Keratinocyte (primary cell): ENCODE data around the gene KIF1B. TPM values are rescaled to one million over a fixed set of nuclear protein-coding genes. Genes with fewer than 3 reads are reported as not detected.

Experiments
- DNase-seq: peaks from one replicate; pipeline ENCODE4 v3.0.0-alpha.2; 2011; ENCODE audit warnings: low read depth, missing footprints, low spot score
- FAIRE-seq: peaks from 2 replicates; lab custom pipeline; 2011; peaks lifted over from hg19 to GRCh38; lab: Jason Lieb, UNC
- H2AFZ ChIP-seq: 2 replicates; pipeline ENCODE4 v1.6.0; 2012; ENCODE audit warnings: low read length, control low read depth, inconsistent platforms; ENCODE audit not compliant: control insufficient read depth
- H3K27ac ChIP-seq: 2 replicates; pipeline ENCODE4 v1.5.1; 2011; ENCODE audit warnings: low read length; ENCODE audit not compliant: control insufficient read depth, insufficient read depth
- H3K27me3 ChIP-seq: 3 replicates; pipeline ENCODE4 v1.6.0; 2011; ENCODE audit warnings: low read length; ENCODE audit not compliant: control insufficient read depth, insufficient read depth; ENCODE audit errors: extremely low read depth
- H3K36me3 ChIP-seq, 2 experiments: 2 replicates in 1 of 2; 3 replicates in 1 of 2; pipeline ENCODE4 v1.5.1; 2011; ENCODE audit warnings: low read length in 2 of 2, mild to moderate bottlenecking in 1 of 2; ENCODE audit not compliant: control insufficient read depth in 2 of 2, insufficient read depth in 2 of 2; ENCODE audit errors: extremely low read depth in 1 of 2
- H3K4me1 ChIP-seq: 3 replicates; pipeline ENCODE4 v1.5.1; 2011; ENCODE audit warnings: low read length; ENCODE audit not compliant: control insufficient read depth, insufficient read depth; ENCODE audit errors: extremely low read depth
- H3K4me2 ChIP-seq: 3 replicates; pipeline ENCODE4 v1.6.0; 2011; ENCODE audit warnings: low read depth, low read length; ENCODE audit not compliant: control insufficient read depth, insufficient read depth; ENCODE audit errors: extremely low read depth
- H3K4me3 ChIP-seq, 3 experiments: fragments of 200-600 bp in 1 of 3; sonication (generic) in 1 of 3; 2 replicates in 2 of 3; 3 replicates in 1 of 3; pipeline ENCODE4 v1.5.1; 2011 to 2016; ENCODE audit warnings: low read length in 3 of 3, mild to moderate bottlenecking in 3 of 3, control low read depth in 2 of 3, inconsistent platforms in 1 of 3, low read depth in 1 of 3, mixed read lengths in 1 of 3, mixed run types in 1 of 3, moderate library complexity in 1 of 3; ENCODE audit not compliant: control insufficient read depth in 2 of 3, insufficient read depth in 2 of 3; ENCODE audit errors: extremely low read depth in 1 of 3
- H3K79me2 ChIP-seq: 2 replicates; pipeline ENCODE4 v1.6.0; 2012; ENCODE audit warnings: low read length; ENCODE audit not compliant: control insufficient read depth, insufficient read depth
- H3K9ac ChIP-seq: 3 replicates; pipeline ENCODE4 v1.6.0; 2011; ENCODE audit warnings: low read length; ENCODE audit not compliant: control insufficient read depth, insufficient read depth; ENCODE audit errors: extremely low read depth
- H3K9me1 ChIP-seq: 3 replicates; pipeline ENCODE4 v1.6.0; 2011; ENCODE audit warnings: low read length; ENCODE audit not compliant: control insufficient read depth, insufficient read depth; ENCODE audit errors: extremely low read depth
- H3K9me3 ChIP-seq: 2 replicates; pipeline ENCODE4 v1.5.1; 2012; ENCODE audit warnings: low read depth, low read length; ENCODE audit not compliant: control insufficient read depth
- H4K20me1 ChIP-seq: 3 replicates; pipeline ENCODE4 v1.6.0; 2011; ENCODE audit warnings: low read length; ENCODE audit not compliant: control insufficient read depth, insufficient read depth; ENCODE audit errors: extremely low read depth
- CTCF ChIP-seq, 3 experiments: IDR thresholded peaks in 1 of 3; conservative IDR thresholded peaks in 1 of 3; optimal IDR thresholded peaks in 1 of 3; 2 replicates in 2 of 3; 3 replicates in 1 of 3; pipeline versions ENCODE3 to v1.5.1; 2011; ENCODE audit warnings: low read length in 3 of 3, mild to moderate bottlenecking in 3 of 3, moderate library complexity in 2 of 3, control low read depth in 1 of 3, inconsistent platforms in 1 of 3; ENCODE audit not compliant: insufficient read depth in 2 of 3; ENCODE audit errors: extremely low read depth in 1 of 3
- EZH2 ChIP-seq: IDR thresholded peaks from one replicate; pipeline ENCODE4 v1.6.1; 2012; ENCODE audit warnings: inconsistent platforms, mild to moderate bottlenecking, low read length, moderate library complexity
- dilution Hi-C: fragments of 300-500 bp; cut with MboI; formaldehyde crosslinking; loops from one replicate; pipeline ENCODE4 v1.7.0; 2020; ENCODE audit warnings: low sequenced_read_pairs; ENCODE audit not compliant: extremely low pct_ligation_motif_present
- polyA plus RNA-seq, 5 experiments: library from polyadenylated mRNA; depleted of rRNA in 3 of 5; stranded (reverse) in 3 of 5; stranded (forward) in 1 of 5; unstranded in 1 of 5; fragments of >200 nt; gene quantifications; 1 replicate in 1 of 5; 2 replicates in 3 of 5; 3 replicates in 1 of 5; pipeline versions ENCODE4 v1.2.1 to v1.2.3, GENCODE V29; 2011 to 2012; ENCODE audit warnings: missing spikeins in 2 of 5, low read depth in 1 of 5, low replicate concordance in 1 of 5

KIF1B gene
- polyA plus RNA-seq, 1 donor (not counting 4 experiments of a cell fraction or from before 2014, with no cell fraction given): 15.1 TPM

- Histone ChIP-seq H3K36me3 (no peaks in the 10 kb centered on the region), H3K9ac (no peak overlapping the region), H2AFZ (no peak overlapping the region), H4K20me1 (no peaks in the 10 kb centered on the region), H3K9me1 (no peaks in the 10 kb centered on the region), H3K4me1 (no peaks in the 10 kb centered on the region), H3K4me3 (no peak overlapping the region), H3K27me3 (no peaks in the 10 kb centered on the region), H3K79me2 (no peaks in the 10 kb centered on the region), H3K4me2 (no peak overlapping the region), H3K27ac (no peak overlapping the region), H3K9me3 (no peaks in the 10 kb centered on the region)
- TF ChIP-seq EZH2 (no peak), CTCF (optimal IDR thresholded peaks at IDR 0.05 in 1 of 3, IDR thresholded peaks at IDR 0.05 in 1 of 3, conservative IDR thresholded peaks at IDR 0.05 in 1 of 3; ENCODE audit: extremely low read depth in 1 of 3, insufficient read depth in 2 of 3, low read length in 3 of 3) (no peak)
- dilution Hi-C loops: no loop called here
- DNase-seq (no peak), FAIRE-seq (no peak)
Measured at GRCh38 chr1:10186331-10187025, 23.9 kb upstream of the KIF1B start.

- H3K4me3 ChIP-seq: no peak overlapping the region
- TF ChIP-seq CTCF (optimal IDR thresholded peaks at IDR 0.05 in 1 of 3, IDR thresholded peaks at IDR 0.05 in 1 of 3, conservative IDR thresholded peaks at IDR 0.05 in 1 of 3; ENCODE audit: extremely low read depth in 1 of 3, insufficient read depth in 2 of 3, low read length in 3 of 3): no peak
- H3K9me1 ChIP-seq: no peaks in the 10 kb centered on the region
- no peaks in the 10 kb centered on the region for H3K79me2 ChIP-seq
- H3K4me2 ChIP-seq: no peak overlapping the region
- no peaks in the 10 kb centered on the region for H3K4me1 ChIP-seq
- no peak overlapping the region for H3K27ac ChIP-seq
- H3K36me3 ChIP-seq: no peaks in the 10 kb centered on the region
- H3K9me3 ChIP-seq: no peaks in the 10 kb centered on the region
- H3K27me3 ChIP-seq: no peaks in the 10 kb centered on the region
- no peaks in the 10 kb centered on the region for H4K20me1 ChIP-seq
- DNase-seq (no peak), FAIRE-seq (no peak)
- dilution Hi-C loops: no loop called here
- no peak overlapping the region for H2AFZ ChIP-seq
- H3K9ac ChIP-seq: no peak overlapping the region
Measured at GRCh38 chr1:10187026-10187334, 23.4 kb upstream of the KIF1B start.
